ENCODE results near the gene TCEA3.

GRCh38 chr1:23384312-23385058, 40.1 kb downstream of the TCEA3 start:
- TF ChIP-seq CTCF (IDR thresholded peaks at IDR 0.05) (no peak), POLR2A (IDR thresholded peaks at IDR 0.05) (no peak)

All from breast epithelium (tissue), 3 donors.